Measurements from ENCODE around the gene C1QTNF8. TPM values are rescaled to one million over a fixed set of nuclear protein-coding genes. Genes with fewer than 3 reads are reported as not detected.

C1QTNF8 gene
- polyA plus RNA-seq, 1 donor (not counting 4 experiments of a cell fraction or from before 2014, with no cell fraction given): not detected

DNA sequence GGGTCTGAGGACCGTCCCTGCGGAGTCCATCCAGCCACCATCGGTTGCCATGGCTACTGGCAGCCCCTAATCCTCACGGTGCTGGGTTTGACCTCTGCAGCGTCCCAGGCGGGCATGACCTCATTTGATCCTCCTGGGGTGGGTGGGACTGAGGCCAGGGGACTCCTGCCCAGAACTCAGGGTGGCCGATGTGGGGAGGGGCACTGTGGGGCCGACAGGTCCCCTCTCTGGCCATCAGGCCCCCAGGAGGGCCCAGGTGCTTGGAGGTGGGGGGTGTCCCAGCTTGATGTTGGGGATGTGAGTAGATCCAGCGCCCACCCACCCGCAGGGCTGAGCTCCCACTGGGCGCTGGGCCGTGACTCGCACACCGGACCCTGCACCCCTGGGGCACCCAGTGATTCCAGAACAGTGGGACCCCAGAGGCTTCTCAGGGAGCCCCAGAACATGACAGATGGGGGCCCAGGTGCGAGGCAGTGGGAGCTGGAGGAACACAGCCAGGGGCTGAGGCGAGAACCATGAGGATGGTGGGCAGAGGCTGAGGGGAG, 25.1 kb downstream of the C1QTNF8 start:
- Histone ChIP-seq H3K9me3 (ENCODE audit: control insufficient read depth, low read depth, low read length) (no peaks in the 10 kb centered on the region), H3K4me3 (ENCODE audit: control insufficient read depth in 2 of 3, extremely low read depth in 1 of 3, insufficient read depth in 2 of 3, low read depth in 1 of 3, low read length in 3 of 3) (no peak overlapping the region), H3K27ac (ENCODE audit: control insufficient read depth, insufficient read depth, low read length) (no peak overlapping the region), H3K9ac (ENCODE audit: control insufficient read depth, extremely low read depth, insufficient read depth, low read length) (no peak overlapping the region), H3K36me3 (ENCODE audit: control insufficient read depth in 2 of 2, extremely low read depth in 1 of 2, insufficient read depth in 2 of 2, low read length in 2 of 2) (no peaks in the 10 kb centered on the region), H3K9me1 (ENCODE audit: control insufficient read depth, extremely low read depth, insufficient read depth, low read length) (no peaks in the 10 kb centered on the region), H3K4me2 (ENCODE audit: control insufficient read depth, extremely low read depth, insufficient read depth, low read depth, low read length) (no peak overlapping the region), H3K79me2 (ENCODE audit: control insufficient read depth, insufficient read depth, low read length) (no peaks in the 10 kb centered on the region), H3K27me3 (ENCODE audit: control insufficient read depth, extremely low read depth, insufficient read depth, low read length) (peaks cover 45% of the 10 kb centered on the region), H4K20me1 (ENCODE audit: control insufficient read depth, extremely low read depth, insufficient read depth, low read length) (no peaks in the 10 kb centered on the region), H2AFZ (ENCODE audit: control insufficient read depth, low read length) (no peak overlapping the region), H3K4me1 (ENCODE audit: control insufficient read depth, extremely low read depth, insufficient read depth, low read length) (no peaks in the 10 kb centered on the region)
- dilution Hi-C loops (cut with MboI; ENCODE audit: extremely low pct_ligation_motif_present, low sequenced_read_pairs): no loop called here
- FAIRE-seq: no peak
- no peak for TF ChIP-seq EZH2 (IDR thresholded peaks at IDR 0.05; ENCODE audit: low read length)
- TF ChIP-seq, protein P1, sequence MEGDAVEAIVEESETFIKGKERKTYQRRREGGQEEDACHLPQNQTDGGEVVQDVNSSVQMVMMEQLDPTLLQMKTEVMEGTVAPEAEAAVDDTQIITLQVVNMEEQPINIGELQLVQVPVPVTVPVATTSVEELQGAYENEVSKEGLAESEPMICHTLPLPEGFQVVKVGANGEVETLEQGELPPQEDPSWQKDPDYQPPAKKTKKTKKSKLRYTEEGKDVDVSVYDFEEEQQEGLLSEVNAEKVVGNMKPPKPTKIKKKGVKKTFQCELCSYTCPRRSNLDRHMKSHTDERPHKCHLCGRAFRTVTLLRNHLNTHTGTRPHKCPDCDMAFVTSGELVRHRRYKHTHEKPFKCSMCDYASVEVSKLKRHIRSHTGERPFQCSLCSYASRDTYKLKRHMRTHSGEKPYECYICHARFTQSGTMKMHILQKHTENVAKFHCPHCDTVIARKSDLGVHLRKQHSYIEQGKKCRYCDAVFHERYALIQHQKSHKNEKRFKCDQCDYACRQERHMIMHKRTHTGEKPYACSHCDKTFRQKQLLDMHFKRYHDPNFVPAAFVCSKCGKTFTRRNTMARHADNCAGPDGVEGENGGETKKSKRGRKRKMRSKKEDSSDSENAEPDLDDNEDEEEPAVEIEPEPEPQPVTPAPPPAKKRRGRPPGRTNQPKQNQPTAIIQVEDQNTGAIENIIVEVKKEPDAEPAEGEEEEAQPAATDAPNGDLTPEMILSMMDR (optimal IDR thresholded peaks at IDR 0.05 in 1 of 3, IDR thresholded peaks at IDR 0.05 in 1 of 3, conservative IDR thresholded peaks at IDR 0.05 in 1 of 3; ENCODE audit: extremely low read depth in 1 of 3, insufficient read depth in 2 of 3, low read length in 3 of 3): no peak
- DNase-seq (ENCODE audit: low read depth, low spot score): no peak

GRCh38 chr16:1070084-1070863, 25.8 kb downstream of the C1QTNF8 start:
- Histone ChIP-seq H3K36me3 (ENCODE audit: control insufficient read depth in 2 of 2, extremely low read depth in 1 of 2, insufficient read depth in 2 of 2, low read length in 2 of 2) (no peaks in the 10 kb centered on the region), H4K20me1 (ENCODE audit: control insufficient read depth, extremely low read depth, insufficient read depth, low read length) (no peaks in the 10 kb centered on the region), H3K9me1 (ENCODE audit: control insufficient read depth, extremely low read depth, insufficient read depth, low read length) (no peaks in the 10 kb centered on the region), H2AFZ (ENCODE audit: control insufficient read depth, low read length) (no peak overlapping the region), H3K4me3 (ENCODE audit: control insufficient read depth in 2 of 3, extremely low read depth in 1 of 3, insufficient read depth in 2 of 3, low read depth in 1 of 3, low read length in 3 of 3) (no peak overlapping the region), H3K27ac (ENCODE audit: control insufficient read depth, insufficient read depth, low read length) (no peak overlapping the region), H3K4me1 (ENCODE audit: control insufficient read depth, extremely low read depth, insufficient read depth, low read length) (no peaks in the 10 kb centered on the region), H3K79me2 (ENCODE audit: control insufficient read depth, insufficient read depth, low read length) (no peaks in the 10 kb centered on the region), H3K9ac (ENCODE audit: control insufficient read depth, extremely low read depth, insufficient read depth, low read length) (no peak overlapping the region), H3K27me3 (ENCODE audit: control insufficient read depth, extremely low read depth, insufficient read depth, low read length) (peaks cover 51% of the 10 kb centered on the region), H3K4me2 (ENCODE audit: control insufficient read depth, extremely low read depth, insufficient read depth, low read depth, low read length) (no peak overlapping the region), H3K9me3 (ENCODE audit: control insufficient read depth, low read depth, low read length) (no peaks in the 10 kb centered on the region)
- FAIRE-seq (no peak), DNase-seq (ENCODE audit: low read depth, low spot score) (no peak)
- TF ChIP-seq, protein P1 (optimal IDR thresholded peaks at IDR 0.05 in 1 of 3, IDR thresholded peaks at IDR 0.05 in 1 of 3, conservative IDR thresholded peaks at IDR 0.05 in 1 of 3; ENCODE audit: extremely low read depth in 1 of 3, insufficient read depth in 2 of 3, low read length in 3 of 3): no peak
- no peak for TF ChIP-seq EZH2 (IDR thresholded peaks at IDR 0.05; ENCODE audit: low read length)
- dilution Hi-C loops (cut with MboI; ENCODE audit: extremely low pct_ligation_motif_present, low sequenced_read_pairs): no loop called here
